HepG2 (cell line): Measurements from ENCODE around the gene ATP7B. TPM values are rescaled to one million over a fixed set of nuclear protein-coding genes. Genes with fewer than 3 reads are reported as not detected.

ENCODE experiments used
- ATAC-seq: fragments of 200-7000 bp; cut with Tn5 transposase; 3 replicates; pipeline ENCODE4 v1.9.1; 2020; ENCODE audit warnings: mild to moderate bottlenecking, moderate library complexity
- BruUV-seq: library from RNA; stranded (reverse); fragments of 400-500 nt; replicated peaks from 2 replicates; lab custom pipeline; 2021; lab: Mats Ljungman, UMichigan
- CTCF ChIA-PET: fragments of 300-600 bp; formaldehyde crosslinking; extraction: SDS; loops from one replicate; lab custom pipeline; 2021; ENCODE audit warnings: low total read pairs, inconsistent platforms, low intra/inter-chr PET ratio; lab: Yijun Ruan, JAX
- POLR2A ChIA-PET: fragments of 350-600 bp; sonication (Branson Sonifier 250); formaldehyde crosslinking; loops from one replicate; lab custom pipeline; 2020; ENCODE audit warnings: antibody characterized with exemption, inconsistent platforms; lab: Yijun Ruan, JAX
- DNase-seq: peaks from one replicate; pipeline ENCODE4 v3.0.0-alpha.2; 2015; ENCODE audit warnings: low spot score
- FAIRE-seq: peaks from 3 replicates; lab custom pipeline; 2011; peaks lifted over from hg19 to GRCh38; lab: Jason Lieb, UNC
- H2AFZ ChIP-seq: one replicate; pipeline ENCODE4 v1.6.1; 2011; ENCODE audit warnings: low read length, inconsistent platforms
- H3K27ac ChIP-seq: fragments of 300-600 bp; 3 replicates; pipeline ENCODE4 v1.8.0; 2011; ENCODE audit warnings: mixed run types, mild to moderate bottlenecking, mixed read lengths, low read length, inconsistent platforms; ENCODE audit not compliant: insufficient read depth; ENCODE audit errors: extremely low read length
- H3K27me3 ChIP-seq, 2 experiments: fragments of 200-600 bp in 1 of 2; 2 replicates in 1 of 2; 3 replicates in 1 of 2; pipeline versions ENCODE4 v1.6.0 to v1.8.0; 2011; ENCODE audit warnings: low read length in 2 of 2, mild to moderate bottlenecking in 2 of 2, moderate library complexity in 2 of 2, inconsistent platforms in 1 of 2; ENCODE audit not compliant: insufficient read depth in 2 of 2, control insufficient read depth in 1 of 2
- H3K36me3 ChIP-seq, 2 experiments: fragments of 200-600 bp in 1 of 2; replicated peaks in 1 of 2; 2 replicates in 1 of 2; 3 replicates in 1 of 2; pipeline versions ENCODE4 v1.5.1 to v1.8.0; 2011; ENCODE audit warnings: low read length in 2 of 2, inconsistent platforms in 1 of 2; ENCODE audit not compliant: insufficient read depth in 2 of 2, control insufficient read depth in 1 of 2
- H3K4me1 ChIP-seq: 2 replicates; pipeline ENCODE4 v1.5.1; 2012; ENCODE audit warnings: low read length, inconsistent platforms; ENCODE audit not compliant: insufficient read depth
- H3K4me2 ChIP-seq: 2 replicates; pipeline ENCODE4 v1.6.0; 2011; ENCODE audit warnings: low read depth, low read length, inconsistent platforms
- H3K4me3 ChIP-seq, 3 experiments: fragments of 200-600 bp in 1 of 3; sonication (generic), shearing (Covaris generic) in 1 of 3; replicated peaks in 1 of 3; 2 replicates each; pipeline ENCODE4 v1.5.1; 2011 to 2016; ENCODE audit warnings: low read length in 3 of 3, inconsistent platforms in 2 of 3, low read depth in 2 of 3, mild to moderate bottlenecking in 2 of 3, control low read depth in 1 of 3, mixed read lengths in 1 of 3; ENCODE audit not compliant: insufficient read depth in 1 of 3
- H3K79me2 ChIP-seq: one replicate; pipeline ENCODE4 v1.6.1; 2011; ENCODE audit warnings: low read length, inconsistent platforms; ENCODE audit not compliant: insufficient read depth
- H3K9ac ChIP-seq: 2 replicates; pipeline ENCODE4 v1.6.0; 2011; ENCODE audit warnings: mild to moderate bottlenecking, low read depth, low read length, inconsistent platforms; ENCODE audit not compliant: insufficient read depth
- H3K9me3 ChIP-seq: 2 replicates; pipeline ENCODE4 v1.5.1; 2012; ENCODE audit warnings: mild to moderate bottlenecking, low read length
- H4K20me1 ChIP-seq: 2 replicates; pipeline ENCODE4 v1.6.0; 2011; ENCODE audit warnings: inconsistent platforms, mild to moderate bottlenecking, low read length, moderate library complexity; ENCODE audit not compliant: insufficient read depth
- CBX1 ChIP-seq: IDR thresholded peaks from one replicate; pipeline ENCODE4 v1.6.1; 2016; ENCODE audit warnings: antibody characterized with exemption, low read depth
- CBX5 ChIP-seq: sonication (generic); formaldehyde crosslinking; IDR thresholded peaks from 2 replicates; pipeline ENCODE4 v1.4.0; 2020; ENCODE audit warnings: missing genetic modification reagents, borderline replicate concordance
- CHD2 ChIP-seq: IDR thresholded peaks from 2 replicates; pipeline ENCODE4 v1.6.1; 2011; ENCODE audit warnings: low read depth, low read length, improper control_type of control experiment
- EHMT2 ChIP-seq: fragments of 200-600 bp; sonication (generic); IDR thresholded peaks from 2 replicates; pipeline ENCODE4 v1.7.0; 2017; ENCODE audit warnings: antibody characterized with exemption, low read depth, low read length, borderline replicate concordance
- ELF3 ChIP-seq: IDR thresholded peaks from 2 replicates; pipeline ENCODE4 v1.6.1; 2016; ENCODE audit warnings: missing genetic modification reagents, missing compliant biosample characterization
- GATAD1 ChIP-seq: IDR thresholded peaks from 2 replicates; pipeline ENCODE4 v1.6.1; 2016; ENCODE audit warnings: missing genetic modification reagents, missing compliant biosample characterization
- MXD1 ChIP-seq: sonication (generic); formaldehyde crosslinking; IDR thresholded peaks from 2 replicates; pipeline ENCODE4 v1.4.0; 2020; ENCODE audit warnings: mild to moderate bottlenecking, missing genetic modification reagents
- NFKB2 ChIP-seq: sonication (generic); formaldehyde crosslinking; IDR thresholded peaks from 2 replicates; pipeline ENCODE4 v1.4.0; 2020; ENCODE audit warnings: missing genetic modification reagents, borderline replicate concordance
- TBL1XR1 ChIP-seq: fragments of 150-350 bp; IDR thresholded peaks from 2 replicates; pipeline ENCODE4 v1.6.1; 2014; ENCODE audit warnings: borderline replicate concordance, low read length; ENCODE audit not compliant: partially characterized antibody
- ZNF253 ChIP-seq: sonication (generic); formaldehyde crosslinking; IDR thresholded peaks from 2 replicates; pipeline ENCODE4 v1.8.0; 2022; ENCODE audit warnings: mild to moderate bottlenecking, missing genetic modification reagents, borderline replicate concordance
- ZNF407 ChIP-seq: sonication (generic); formaldehyde crosslinking; IDR thresholded peaks from one replicate; pipeline ENCODE4 v1.5.1; 2020; ENCODE audit warnings: mild to moderate bottlenecking, missing genetic modification reagents; ENCODE audit errors: not compliant biosample characterization
- WGBS: methylation state at CpG from one replicate; pipeline ENCODE4 v1.1.6; 2017; ENCODE audit warnings: low lambda C conversion rate; 5-methylcytosine and 5-hydroxymethylcytosine counted together
- in situ Hi-C: cut with HindIII; loops from 2 replicates; pipeline ENCODE4 v1.10.0; 2017; ENCODE audit warnings: low pct_unique_long_range_greater_than_20kb; ENCODE audit not compliant: extremely low pct_ligation_motif_present
- intact Hi-C: fragments of 100-400 bp; cut with micrococcal nuclease; formaldehyde crosslinking; loops from one replicate; pipeline ENCODE4 v1.10.0; 2022; ENCODE audit not compliant: unreplicated experiment
- polyA plus RNA-seq, 8 experiments: library from polyadenylated mRNA; depleted of rRNA in 3 of 8; stranded (reverse) in 7 of 8; unstranded in 1 of 8; fragments of >200 nt; fragmentation: Illumina TruSeq in 4 of 8; extraction: Trizol in 4 of 8; gene quantifications; 2 replicates each; pipeline versions ENCODE4 v1.2.1 to v1.2.3, GENCODE V29; 2011 to 2016; ENCODE audit warnings: low read depth in 4 of 8, missing spikeins in 1 of 8, mixed read lengths in 1 of 8; ENCODE audit not compliant: insufficient read depth in 1 of 8
- total RNA-seq, 5 experiments: library from RNA; depleted of rRNA; stranded (reverse); fragments of >200 nt; fragmentation: Illumina TruSeq; extraction: Trizol; gene quantifications; 2 replicates each; pipeline ENCODE4 v1.2.3, GENCODE V29; 2016; ENCODE audit warnings: low read depth in 1 of 5

ATP7B gene
- total and polyA plus RNA-seq, 2 of the 13 experiments (the other 11 are each of a cell fraction or from before 2014, with no cell fraction given), result 31.8 to 57.4 TPM

- no peak overlapping the region for H3K4me2 ChIP-seq
- DNase-seq (no peak), FAIRE-seq (no peak), ATAC-seq (no peak)
- no peak for TF ChIP-seq CBX1
- TF ChIP-seq CBX5 (CRISPR knock-in tag), result no peak
- no peak for TF ChIP-seq TBL1XR1
- no peak for TF ChIP-seq EHMT2
- TF ChIP-seq ELF3 (CRISPR knock-in tag), result no peak
- TF ChIP-seq NFKB2 (CRISPR knock-in tag), result no peak
- no peak for TF ChIP-seq GATAD1 (CRISPR knock-in tag)
- no peaks in the 10 kb centered on the region for H3K27me3 ChIP-seq
- H3K4me3 ChIP-seq, result no peak overlapping the region
- ChIA-PET CTCF (no interaction called here), POLR2A (no interaction called here)
- BruUV-seq, result no TSS peak
- H3K9me3 ChIP-seq, result no peaks in the 10 kb centered on the region
- H3K36me3 ChIP-seq, result 0 out of 5 replicates have a peak, but pooled peaks cover 0 to 3% of the 10 kb centered on the region in 2 experiments
- H4K20me1 ChIP-seq, result no peaks in the 10 kb centered on the region
- H2AFZ ChIP-seq, result no peak overlapping the region
- no peak overlapping the region for H3K9ac ChIP-seq
- H3K4me1 ChIP-seq, result no peaks in the 10 kb centered on the region
- 90% methylated on average over 2 of the region's 2 CpGs for WGBS
- in situ Hi-C loops (no loop called here), intact Hi-C loops (no loop called here)
- H3K27ac ChIP-seq, result no peak overlapping the region
- H3K79me2 ChIP-seq, result no peaks in the 10 kb centered on the region
Observed at GRCh38 chr13:51887468-51887867, 123.8 kb downstream of the ATP7B start.

GRCh38 chr13:51885651-51886050 is 125.6 kb downstream of the ATP7B start:
- intact Hi-C loops, result no loop called here
- FAIRE-seq, result no peak
- CTCF ChIA-PET, result no interaction called here
- TF ChIP-seq MXD1 (CRISPR knock-in tag), result no peak
- no peak for TF ChIP-seq ZNF407 (CRISPR knock-in tag)
- no peak for TF ChIP-seq ZNF253 (CRISPR knock-in tag)
- TF ChIP-seq CHD2, result no peak

More at GRCh38 chr13:51885651-51886050, 125.6 kb downstream of the ATP7B start:
- 0 out of 5 replicates have a peak, but pooled peaks cover 0 to 3% of the 10 kb centered on the region in 2 experiments for H3K36me3 ChIP-seq
- no peak overlapping the region for H3K4me2 ChIP-seq
- ATAC-seq (no peak), DNase-seq (no peak)
- no peaks in the 10 kb centered on the region for H3K79me2 ChIP-seq
- in situ Hi-C loops, result no loop called here
- H3K27ac ChIP-seq, result no peak overlapping the region
- POLR2A ChIA-PET, result no interaction called here
- H3K4me1 ChIP-seq, result no peaks in the 10 kb centered on the region
- H2AFZ ChIP-seq, result no peak overlapping the region
- H4K20me1 ChIP-seq, result no peaks in the 10 kb centered on the region
- no peaks in the 10 kb centered on the region for H3K9me3 ChIP-seq
- WGBS, result 98% methylated on average over 2 of the region's 2 CpGs
- H3K9ac ChIP-seq, result no peak overlapping the region
- H3K27me3 ChIP-seq, result no peaks in the 10 kb centered on the region
- no peak overlapping the region for H3K4me3 ChIP-seq
- BruUV-seq, result no TSS peak
